GM12878 (cell line): ENCODE measurements around the gene ITGAD. TPM values are rescaled to one million over a fixed set of nuclear protein-coding genes. Genes with fewer than 3 reads are reported as not detected.

Experiments used
- ATAC-seq: fragments of 200-7000 bp; cut with Tn5 transposase; 3 replicates; pipeline ENCODE4 v1.9.1; 2020; ENCODE audit warnings: mild to moderate bottlenecking, moderate library complexity
- BruUV-seq: library from RNA; stranded (reverse); fragments of 400-500 nt; replicated peaks from 2 replicates; lab custom pipeline; 2021; lab: Mats Ljungman, UMichigan
- CTCF ChIA-PET: fragments of 300-600 bp; sonication (Branson Sonifier 250); formaldehyde crosslinking; extraction: SDS; loops from one replicate; lab custom pipeline; 2021; ENCODE audit warnings: inconsistent platforms; lab: Yijun Ruan, JAX
- POLR2A ChIA-PET: fragments of 350-600 bp; formaldehyde crosslinking; extraction: SDS; loops from one replicate; lab custom pipeline; 2021; ENCODE audit warnings: inconsistent platforms; lab: Charles Lee
- RAD21 ChIA-PET: fragments of 300-600 bp; sonication (Branson Sonifier 250); formaldehyde crosslinking; loops from one replicate; lab custom pipeline; 2023; ENCODE audit warnings: antibody characterized with exemption; ENCODE audit not compliant: unreplicated experiment; lab: Charles Lee
- SMC1A ChIA-PET: fragments of 300-600 bp; sonication (Branson Sonifier 250); formaldehyde crosslinking; loops from one replicate; lab custom pipeline; 2023; ENCODE audit not compliant: unreplicated experiment, uncharacterized antibody; lab: Charles Lee
- DNase-seq: peaks from one replicate; pipeline ENCODE4 v3.0.0-alpha.2; 2011; ENCODE audit warnings: low read depth, low spot score
- FAIRE-seq: peaks from 3 replicates; lab custom pipeline; 2011; peaks lifted over from hg19 to GRCh38; lab: Jason Lieb, UNC
- H2AFZ ChIP-seq: 2 replicates; pipeline ENCODE4 v1.6.0; 2011; ENCODE audit warnings: low read depth, low read length, control low read depth; ENCODE audit not compliant: control insufficient read depth
- H3K27ac ChIP-seq: 2 replicates; pipeline ENCODE4 v1.5.1; 2011; ENCODE audit warnings: control low read depth; ENCODE audit not compliant: control insufficient read depth, insufficient read depth
- H3K27me3 ChIP-seq, 2 experiments: replicated peaks in 1 of 2; 2 replicates each; pipeline versions ENCODE4 v1.6.0 to v1.6.1; 2011; ENCODE audit warnings: low read length in 1 of 2; ENCODE audit not compliant: control insufficient read depth in 2 of 2, insufficient read depth in 2 of 2
- H3K36me3 ChIP-seq, 2 experiments: 2 replicates each; pipeline ENCODE4 v1.5.1; 2011; ENCODE audit warnings: low read length in 1 of 2; ENCODE audit not compliant: control insufficient read depth in 2 of 2, insufficient read depth in 2 of 2
- H3K4me1 ChIP-seq: 2 replicates; pipeline ENCODE4 v1.6.1; 2011; ENCODE audit warnings: mild to moderate bottlenecking, low read length, moderate library complexity, mixed read lengths; ENCODE audit not compliant: control insufficient read depth, insufficient read depth
- H3K4me2 ChIP-seq: 2 replicates; pipeline ENCODE4 v1.6.0; 2011; ENCODE audit warnings: control low read depth; ENCODE audit not compliant: control insufficient read depth, insufficient read depth
- H3K4me3 ChIP-seq: fragments of 200-600 bp; sonication (generic); 2 replicates; pipeline ENCODE4 v1.5.1; 2016
- H3K79me2 ChIP-seq: 2 replicates; pipeline ENCODE4 v1.6.0; 2011; ENCODE audit warnings: low read length; ENCODE audit not compliant: control insufficient read depth, insufficient read depth
- H3K9ac ChIP-seq: 2 replicates; pipeline ENCODE4 v1.8.0; 2011; ENCODE audit warnings: low read length, control low read depth, mixed read lengths; ENCODE audit not compliant: control insufficient read depth, insufficient read depth
- H3K9me3 ChIP-seq: replicated peaks from 3 replicates; pipeline ENCODE4 v1.5.1; 2011; ENCODE audit warnings: mild to moderate bottlenecking, low read length; ENCODE audit not compliant: control insufficient read depth, insufficient read depth
- H4K20me1 ChIP-seq: 2 replicates; pipeline ENCODE4 v1.6.0; 2011; ENCODE audit not compliant: control insufficient read depth, insufficient read depth
- BCL11A ChIP-seq: IDR thresholded peaks from 2 replicates; pipeline ENCODE4 v1.6.1; 2011; ENCODE audit warnings: low read depth, low read length
- BHLHE40 ChIP-seq, 2 experiments: fragments of 450-650 bp in 1 of 2; IDR thresholded peaks; 2 replicates each; pipeline ENCODE4 v1.6.1; 2011 to 2017; ENCODE audit warnings: low read depth in 2 of 2, borderline replicate concordance in 1 of 2, improper control_type of control experiment in 1 of 2, low read length in 1 of 2, mild to moderate bottlenecking in 1 of 2
- EGR1 ChIP-seq, 2 experiments: IDR thresholded peaks; 1 replicate in 1 of 2; 2 replicates in 1 of 2; pipeline ENCODE4 v1.6.1; 2011 to 2012; ENCODE audit warnings: low read depth in 2 of 2, low read length in 2 of 2, borderline replicate concordance in 1 of 2, mild to moderate bottlenecking in 1 of 2, moderate library complexity in 1 of 2
- EP300 ChIP-seq, 2 experiments: fragments of 150-350 bp in 1 of 2; IDR thresholded peaks; 2 replicates each; pipeline ENCODE4 v1.6.1; 2011 to 2012; ENCODE audit warnings: low read depth in 2 of 2, low read length in 2 of 2, borderline replicate concordance in 1 of 2, improper control_type of control experiment in 1 of 2, inconsistent platforms in 1 of 2; ENCODE audit not compliant: control insufficient read depth in 1 of 2
- FOXK2 ChIP-seq: fragments of 450-650 bp; IDR thresholded peaks from 2 replicates; pipeline ENCODE4 v1.6.1; 2017; ENCODE audit warnings: mild to moderate bottlenecking, moderate library complexity
- JUNB ChIP-seq: IDR thresholded peaks from 2 replicates; pipeline ENCODE4 v1.6.1; 2016; ENCODE audit warnings: antibody characterized with exemption, mild to moderate bottlenecking
- JUND ChIP-seq: IDR thresholded peaks from 2 replicates; pipeline ENCODE4 v1.6.1; 2012; ENCODE audit warnings: low read depth, mild to moderate bottlenecking, low read length, improper control_type of control experiment, moderate library complexity
- LARP7 ChIP-seq: fragments of 450-650 bp; IDR thresholded peaks from 2 replicates; pipeline ENCODE4 v1.6.1; 2017; ENCODE audit warnings: mild to moderate bottlenecking
- MLLT1 ChIP-seq: fragments of 450-650 bp; IDR thresholded peaks from 2 replicates; pipeline ENCODE4 v1.6.1; 2016; ENCODE audit warnings: mild to moderate bottlenecking
- MTA2 ChIP-seq: fragments of 450-650 bp; IDR thresholded peaks from 2 replicates; pipeline ENCODE4 v1.6.1; 2016; ENCODE audit warnings: low read depth, mild to moderate bottlenecking, moderate library complexity
- MXI1 ChIP-seq: fragments of 150-350 bp; IDR thresholded peaks from 2 replicates; pipeline ENCODE4 v1.6.1; 2011; ENCODE audit warnings: low read depth, mild to moderate bottlenecking, inconsistent platforms, low read length, improper control_type of control experiment
- NFYB ChIP-seq: IDR thresholded peaks from 2 replicates; pipeline ENCODE4 v1.6.1; 2011; ENCODE audit warnings: low read depth, mild to moderate bottlenecking, low read length, improper control_type of control experiment, moderate library complexity; ENCODE audit not compliant: insufficient read depth
- NR2F1 ChIP-seq: fragments of 450-650 bp; conservative IDR thresholded peaks from 2 replicates; pipeline ENCODE4 v1.6.1; 2017; ENCODE audit warnings: mild to moderate bottlenecking
- RELB ChIP-seq: fragments of 450-650 bp; IDR thresholded peaks from 2 replicates; pipeline ENCODE4 v1.6.1; 2017; ENCODE audit warnings: low read depth, mild to moderate bottlenecking, moderate library complexity
- RUNX3 ChIP-seq: IDR thresholded peaks from 2 replicates; pipeline ENCODE4 v1.6.1; 2012; ENCODE audit warnings: low read length, inconsistent platforms
- STAT1 ChIP-seq: fragments of 450-650 bp; conservative IDR thresholded peaks from 2 replicates; pipeline ENCODE4 v1.6.1; 2014; ENCODE audit warnings: antibody characterized with exemption, mild to moderate bottlenecking
- WGBS: methylation state at CpG from one replicate; pipeline ENCODE4 v1.1.6; 2016; ENCODE audit warnings: low lambda C conversion rate; ENCODE audit not compliant: insufficient replicate concordance, insufficient coverage; ENCODE audit errors: missing lambda C conversion rate; 5-methylcytosine and 5-hydroxymethylcytosine counted together
- in situ Hi-C: fragments of 300-500 bp; cut with MboI; formaldehyde crosslinking; loops from 9 replicates; pipeline ENCODE4 v1.14.3; 2018; ENCODE audit warnings: mixed read lengths
- intact Hi-C: fragments of 100-400 bp; cut with micrococcal nuclease; formaldehyde crosslinking; loops from one replicate; pipeline ENCODE4 v1.14.2; 2022; ENCODE audit not compliant: unreplicated experiment
- polyA plus RNA-seq, 11 experiments: library from polyadenylated mRNA; depleted of rRNA in 4 of 11; unstranded in 6 of 11; stranded (reverse) in 5 of 11; fragments of >200 nt; fragmentation: Nextera tagmentation in 4 of 11; fragmentation: Illumina TruSeq in 1 of 11; extraction: Ambion mirVana in 4 of 11; extraction: Trizol in 1 of 11; gene quantifications; 1 replicate in 1 of 11; 2 replicates in 10 of 11; pipeline versions ENCODE4 v1.2.1 to v1.2.3, GENCODE V29; 2011 to 2016; ENCODE audit warnings: inconsistent platforms in 2 of 11, missing spikeins in 2 of 11, low read depth in 1 of 11
- total RNA-seq, 4 experiments: library from RNA; depleted of rRNA in 3 of 4; stranded (reverse); fragments of >200 nt in 3 of 4; fragmentation: Illumina TruSeq in 1 of 4; extraction: Trizol in 1 of 4; gene quantifications; 2 replicates each; pipeline versions ENCODE4 v1.2.1 to v1.2.3, GENCODE V29; 2013 to 2021
- TF ChIP-seq, protein P1 (sequence below): fragments of 450-650 bp; IDR thresholded peaks from 2 replicates; pipeline ENCODE4 v1.6.1; 2014; ENCODE audit warnings: mild to moderate bottlenecking

The ITGAD gene
- total and polyA plus RNA-seq, 10 of the 15 experiments (the other 5 are each of a cell fraction or from before 2014, with no cell fraction given) = 0.29 to 4.0 (median 1.2) TPM

DNA sequence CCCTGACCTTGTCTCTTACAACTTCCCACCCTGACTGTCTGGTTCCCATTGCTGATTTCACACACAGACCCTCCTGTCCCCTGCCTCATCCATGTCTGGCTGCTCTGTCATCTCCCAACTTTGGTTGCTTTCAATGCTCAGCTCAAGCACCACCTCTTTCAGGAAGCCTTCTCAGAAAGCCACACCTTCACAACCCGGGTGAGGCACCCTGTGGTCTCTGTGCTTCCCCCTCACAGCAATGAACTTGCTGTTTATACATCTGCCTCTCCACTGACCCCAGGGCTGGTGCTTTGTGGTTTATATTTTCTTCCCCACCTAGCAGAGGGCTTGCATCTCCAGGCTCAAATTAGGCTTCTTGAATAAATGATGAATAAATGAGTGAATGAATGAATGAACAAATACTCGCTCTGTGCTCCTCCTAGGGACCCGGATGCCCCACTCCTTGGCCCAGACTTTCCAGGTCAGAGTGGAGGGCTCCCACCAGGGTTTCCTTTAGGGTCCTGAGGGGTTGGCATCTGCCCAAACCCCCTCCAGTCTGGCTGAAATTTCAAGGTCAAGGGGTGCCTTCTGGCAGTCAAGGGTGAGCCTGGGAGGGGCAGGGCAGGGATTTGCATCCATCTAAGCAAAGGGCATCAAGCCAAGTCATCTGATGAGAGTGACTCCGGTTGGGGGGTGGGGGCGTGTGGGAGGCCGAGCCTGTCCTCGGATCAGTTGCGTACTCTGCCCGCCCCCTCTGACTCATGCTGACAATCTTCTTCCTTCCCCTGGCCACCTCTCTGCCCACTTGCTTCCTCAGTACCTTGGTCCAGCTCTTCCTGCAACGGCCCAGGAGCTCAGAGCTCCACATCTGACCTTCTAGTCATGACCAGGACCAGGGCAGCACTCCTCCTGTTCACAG lies 38.5 kb upstream of the ITGAD start, which contains the start of gene ITGAX:
Gene ITGAX, plus strand, starts transcription at position 783 of the 898 bp plus-strand sequence. Its CDS starts 79 bp downstream, at position 862.
- Histone ChIP-seq H3K27me3 (no peaks in the 10 kb centered on the region), H3K9me3 (peaks cover 2% of the 10 kb centered on the region; the same call in 1 of the 3 replicates), H3K27ac (peak within 1 kb of the TSS; percentile 79), H3K4me1 (peaks cover 55% of the 10 kb centered on the region), H3K4me3 (peak within 1 kb of the TSS; percentile 35; the same call in 1 of the 2 replicates), H3K4me2 (peak within 1 kb of the TSS; percentile 79), H3K9ac (peak within 1 kb of the TSS; percentile 58), H3K79me2 (no peaks in the 10 kb centered on the region), H3K36me3 (no peaks in the 10 kb centered on the region), H4K20me1 (no peaks in the 10 kb centered on the region), H2AFZ (peak within 1 kb of the TSS; percentile 64)
- peak; percentile 93 for FAIRE-seq
- no TSS peak for BruUV-seq
- DNase-seq = peak; percentile 70
- SMC1A ChIA-PET = interaction anchor here (0.7 to 2.2 kb wide), 6 partner anchors 10 to 280 kb away, joined by 3 to 7 read pairs (median 3); partner anchors contain the start of genes PYCARD, ZNF646 and ZNF668
- CTCF ChIA-PET = interaction anchor here (0.6 to 2.2 kb wide), 3 partner anchors 8 to 51 kb away, joined by 3 to 5 read pairs (median 5); no protein-coding TSS in a partner anchor
- in situ Hi-C loops (loop anchor here (10.0 kb wide), 1 partner anchor 520 kb away; the partner anchor contains the start of gene ZNF267), intact Hi-C loops (loop anchor here (5.0 to 10.0 kb wide), 2 partner anchors 87 to 520 kb away; partner anchors contain the start of gene ZNF267)
- POLR2A ChIA-PET = interaction anchor here (0.9 to 1.3 kb wide), 5 partner anchors 13 to 152 kb away, joined by 3 to 4 read pairs (median 3); partner anchors contain the start of genes COX6A2 and PYCARD
- 1% methylated on average over 10 of the region's 10 CpGs for WGBS
- peak; percentile 85 for ATAC-seq
- RAD21 ChIA-PET = interaction anchor here (0.7 to 3.0 kb wide), 9 partner anchors 10 to 237 kb away, joined by 3 to 15 read pairs (median 6); partner anchors contain the start of gene KAT8
- TF ChIP-seq FOXK2 (peak; percentile 53; the same call in 1 of the 2 replicates), JUND (no peak), RELB (peak; percentile 51; the same call in 1 of the 2 replicates), MXI1 (peak; percentile 35), EGR1 (IDR thresholded peaks at IDR 0.05; ENCODE audit: borderline replicate concordance in 1 of 2, low read depth in 2 of 2, low read length in 2 of 2) (peak in 1 of 2 experiments; percentile 78; a peak in 2 of 3 replicates), NFYB (0 out of 2 replicates have a peak, but pooled peaks have one; percentile 8), RUNX3 (peak; percentile 97), MTA2 (peak; percentile 54), BHLHE40 (IDR thresholded peaks at IDR 0.05; ENCODE audit: borderline replicate concordance in 1 of 2, low read depth in 2 of 2, low read length in 1 of 2) (peak; percentile 11 to 30; a peak in 1 of 4 replicates), BCL11A (peak; percentile 40; the same call in 1 of the 2 replicates), STAT1 (0 out of 2 replicates have a peak, but pooled peaks have one; percentile 14), NR2F1 (peak; percentile 90), EP300 (IDR thresholded peaks at IDR 0.05; ENCODE audit: borderline replicate concordance in 1 of 2, control insufficient read depth in 1 of 2, low read depth in 2 of 2, low read length in 2 of 2) (peak in 1 of 2 experiments; percentile 74; a peak in 2 of 4 replicates), JUNB (peak; percentile 27), LARP7 (peak; percentile 27; the same call in 1 of the 2 replicates), MLLT1 (peak; percentile 74; the same call in 1 of the 2 replicates)
- TF ChIP-seq, protein P1, sequence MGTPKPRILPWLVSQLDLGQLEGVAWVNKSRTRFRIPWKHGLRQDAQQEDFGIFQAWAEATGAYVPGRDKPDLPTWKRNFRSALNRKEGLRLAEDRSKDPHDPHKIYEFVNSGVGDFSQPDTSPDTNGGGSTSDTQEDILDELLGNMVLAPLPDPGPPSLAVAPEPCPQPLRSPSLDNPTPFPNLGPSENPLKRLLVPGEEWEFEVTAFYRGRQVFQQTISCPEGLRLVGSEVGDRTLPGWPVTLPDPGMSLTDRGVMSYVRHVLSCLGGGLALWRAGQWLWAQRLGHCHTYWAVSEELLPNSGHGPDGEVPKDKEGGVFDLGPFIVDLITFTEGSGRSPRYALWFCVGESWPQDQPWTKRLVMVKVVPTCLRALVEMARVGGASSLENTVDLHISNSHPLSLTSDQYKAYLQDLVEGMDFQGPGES = no peak
